H9 (cell line): ENCODE measurements around the gene EBP. TPM values are rescaled to one million over a fixed set of nuclear protein-coding genes. Genes with fewer than 3 reads are reported as not detected.

ENCODE experiments used
- DNase-seq: peaks from one replicate; pipeline ENCODE4 v3.0.0-alpha.2; 2017
- H2AFZ ChIP-seq: one replicate; pipeline ENCODE4 v1.6.1; 2013; ENCODE audit warnings: mild to moderate bottlenecking, low read length, control low read depth, moderate library complexity
- H2AK5ac ChIP-seq: 2 replicates; pipeline ENCODE4 v1.6.1; 2013; ENCODE audit warnings: low read length, control low read depth, mixed read lengths; ENCODE audit not compliant: insufficient read length
- H2BK120ac ChIP-seq: one replicate; pipeline ENCODE4 v1.6.1; 2013; ENCODE audit warnings: low read depth, mild to moderate bottlenecking, low read length, control low read depth, inconsistent platforms; ENCODE audit not compliant: poor library complexity, severe bottlenecking
- H2BK12ac ChIP-seq: 2 replicates; pipeline ENCODE4 v1.6.1; 2013; ENCODE audit warnings: low read length, control low read depth, mixed read lengths, low read depth; ENCODE audit not compliant: insufficient read length
- H2BK15ac ChIP-seq: 2 replicates; pipeline ENCODE4 v1.6.1; 2013; ENCODE audit warnings: low read depth, low read length, control low read depth
- H2BK20ac ChIP-seq: one replicate; pipeline ENCODE4 v1.6.1; 2013; ENCODE audit warnings: low read depth, mild to moderate bottlenecking, low read length, control low read depth, inconsistent platforms; ENCODE audit not compliant: poor library complexity, severe bottlenecking
- H2BK5ac ChIP-seq: 2 replicates; pipeline ENCODE4 v1.6.1; 2013; ENCODE audit warnings: low read length, control low read depth, mixed read lengths; ENCODE audit not compliant: insufficient read length
- H3K14ac ChIP-seq: 2 replicates; pipeline ENCODE4 v1.6.1; 2013; ENCODE audit warnings: low read length, control low read depth; ENCODE audit not compliant: insufficient read depth
- H3K18ac ChIP-seq: 2 replicates; pipeline ENCODE4 v1.6.1; 2013; ENCODE audit warnings: low read depth, mild to moderate bottlenecking, mixed read lengths, low read length, control low read depth; ENCODE audit not compliant: insufficient read length
- H3K23ac ChIP-seq: 2 replicates; pipeline ENCODE4 v1.6.1; 2013; ENCODE audit warnings: low read length, control low read depth, mixed read lengths, low read depth; ENCODE audit not compliant: insufficient read length
- H3K23me2 ChIP-seq: 2 replicates; pipeline ENCODE4 v1.6.1; 2013; ENCODE audit warnings: low read depth, mild to moderate bottlenecking, mixed read lengths, low read length, control low read depth; ENCODE audit not compliant: insufficient read length, poor library complexity, severe bottlenecking
- H3K27ac ChIP-seq: 2 replicates; pipeline ENCODE4 v1.5.1; 2013; ENCODE audit warnings: low read length, control low read depth, mixed read lengths, low read depth; ENCODE audit not compliant: insufficient read length
- H3K27me3 ChIP-seq: 2 replicates; pipeline ENCODE4 v1.6.1; 2013; ENCODE audit warnings: low read length, control low read depth, inconsistent platforms; ENCODE audit not compliant: insufficient read depth
- H3K4ac ChIP-seq: 2 replicates; pipeline ENCODE4 v1.6.1; 2013; ENCODE audit warnings: low read depth, mild to moderate bottlenecking, control low read depth, inconsistent platforms, low read length, moderate library complexity
- H3K4me1 ChIP-seq: 2 replicates; pipeline ENCODE4 v1.6.1; 2013; ENCODE audit warnings: low read length, control low read depth, inconsistent platforms; ENCODE audit not compliant: insufficient read depth
- H3K4me2 ChIP-seq: 2 replicates; pipeline ENCODE4 v1.6.1; 2013; ENCODE audit warnings: low read length, control low read depth, mixed read lengths; ENCODE audit not compliant: insufficient read length, insufficient read depth
- H3K56ac ChIP-seq: 2 replicates; pipeline ENCODE4 v1.6.1; 2013; ENCODE audit warnings: low read depth, mild to moderate bottlenecking, mixed read lengths, low read length, control low read depth; ENCODE audit not compliant: insufficient read length
- H3K79me1 ChIP-seq: 2 replicates; pipeline ENCODE4 v1.6.1; 2013; ENCODE audit warnings: low read depth, mild to moderate bottlenecking, moderate library complexity, low read length, control low read depth, inconsistent platforms; ENCODE audit not compliant: insufficient read depth, poor library complexity, severe bottlenecking
- H3K79me2 ChIP-seq: 2 replicates; pipeline ENCODE4 v1.6.1; 2013; ENCODE audit warnings: low read length, control low read depth, inconsistent platforms; ENCODE audit not compliant: insufficient read depth
- H3K9ac ChIP-seq: 2 replicates; pipeline ENCODE4 v1.6.1; 2013; ENCODE audit warnings: low read length, control low read depth, mixed read lengths; ENCODE audit not compliant: insufficient read length; ENCODE audit errors: extremely low read depth
- H3K9me3 ChIP-seq: one replicate; pipeline ENCODE4 v1.6.1; 2013; ENCODE audit warnings: low read depth, low read length, inconsistent platforms; ENCODE audit not compliant: control insufficient read depth
- H3T11ph ChIP-seq: one replicate; pipeline ENCODE4 v1.6.1; 2013; ENCODE audit warnings: mild to moderate bottlenecking, low read length, control low read depth, inconsistent platforms
- H4K20me1 ChIP-seq: one replicate; pipeline ENCODE4 v1.6.1; 2013; ENCODE audit not compliant: control insufficient read depth, insufficient read length, insufficient read depth
- H4K5ac ChIP-seq: 2 replicates; pipeline ENCODE4 v1.6.1; 2013; ENCODE audit warnings: low read depth, mild to moderate bottlenecking, mixed read lengths, low read length, control low read depth; ENCODE audit not compliant: insufficient read length
- H4K8ac ChIP-seq: replicated peaks from 2 replicates; pipeline ENCODE4 v1.6.1; 2013; ENCODE audit warnings: low read length, control low read depth, mixed read lengths, low read depth; ENCODE audit not compliant: insufficient read length
- H4K91ac ChIP-seq: 2 replicates; pipeline ENCODE4 v1.6.1; 2013; ENCODE audit warnings: low read depth, mild to moderate bottlenecking, moderate library complexity, mixed read lengths, low read length, control low read depth; ENCODE audit not compliant: insufficient read length
- H3K27ac Mint-ChIP-seq, 3 experiments: 2 replicates in 2 of 3; 3 replicates in 1 of 3; pipeline ENCODE4 v1.8.0; 2020 to 2021; ENCODE audit warnings: mixed read lengths in 3 of 3, mild to moderate bottlenecking in 1 of 3, moderate library complexity in 1 of 3
- H3K27me3 Mint-ChIP-seq: 2 replicates; pipeline ENCODE4 v1.8.0; 2021; ENCODE audit warnings: low read depth, mild to moderate bottlenecking, moderate library complexity, mixed read lengths
- H3K36me3 Mint-ChIP-seq, 3 experiments: 2 replicates in 2 of 3; 3 replicates in 1 of 3; pipeline ENCODE4 v1.8.0; 2020 to 2021; ENCODE audit warnings: low read depth in 3 of 3, mixed read lengths in 3 of 3; ENCODE audit not compliant: insufficient read depth in 1 of 3
- H3K4me1 Mint-ChIP-seq, 2 experiments: 2 replicates each; pipeline ENCODE4 v1.8.0; 2020; ENCODE audit warnings: mixed read lengths in 2 of 2
- H3K4me3 Mint-ChIP-seq, 2 experiments: 2 replicates in 1 of 2; 3 replicates in 1 of 2; pipeline ENCODE4 v1.8.0; 2020 to 2021; ENCODE audit warnings: mild to moderate bottlenecking in 2 of 2, mixed read lengths in 2 of 2, moderate library complexity in 1 of 2
- H3K9me3 Mint-ChIP-seq, 2 experiments: 2 replicates in 1 of 2; 3 replicates in 1 of 2; pipeline ENCODE4 v1.8.0; 2020; ENCODE audit warnings: mild to moderate bottlenecking in 2 of 2, mixed read lengths in 2 of 2, moderate library complexity in 1 of 2
- CTCF ChIP-seq: fragments of 200-600 bp; sonication (generic); conservative IDR thresholded peaks from 3 replicates; pipeline ENCODE4 v1.8.0; 2021; ENCODE audit warnings: antibody characterized with exemption, mild to moderate bottlenecking
- WGBS: extraction: QIAGEN DNeasy Blood & Tissue Kit; methylation state at CpG from one replicate; pipeline ENCODE4 v1.1.7; 2013; ENCODE audit warnings: missing lambda C conversion rate, low lambda C conversion rate, mixed read lengths; ENCODE audit not compliant: insufficient read length; ENCODE audit errors: extremely low coverage; 5-methylcytosine and 5-hydroxymethylcytosine counted together
- long read RNA-seq: library from polyadenylated mRNA; unstranded; transcript quantifications from one replicate; pipeline ENCODE4 v2.0.0, GENCODE V29; 2020
- total RNA-seq: library from RNA; stranded (reverse); gene quantifications from 2 replicates; pipeline ENCODE4 v1.2.1, GENCODE V29; 2021

EBP gene
- 117 and 124 TPM in 2 replicates for total RNA-seq
- long read RNA-seq, transcript EBP-206 (5 exons, 796 nt), result minor isoform, 15 of 261 reads
- long read RNA-seq, transcript EBP-205 (5 exons, 1,775 nt), result major isoform, 222 of 261 reads
- long read RNA-seq, partial matches to known transcripts, result 6 of 261 reads
- long read RNA-seq, other reads (novel, unspliced or antisense), result 15 of 261 reads

GRCh38 chrX:48521353-48522243, at the start of gene EBP:
Gene EBP (plus strand): TSS chrX:48521808. CDS start chrX:48523772, 1,964 bp downstream.
- Mint-ChIP-seq H3K27me3 (peaks cover 2% of the 10 kb centered on the region; the same call in 1 of the 2 replicates), H3K27ac (peak within 1 kb of the TSS; percentile 59 to 95 (median 93)), H3K36me3 (peaks cover 11 to 31% (median 22%) of the 10 kb centered on the region in 3 experiments), H3K4me1 (peaks cover 8 to 11% of the 10 kb centered on the region in 2 experiments; a peak in 3 of 4 replicates), H3K4me3 (peak within 1 kb of the TSS; percentile 83 to 92), H3K9me3 (peaks cover 43 to 61% of the 10 kb centered on the region in 2 experiments)
- no peak for TF ChIP-seq CTCF
- Histone ChIP-seq H3K4ac (no peak within 1 kb of the TSS), H2BK20ac (no peak within 1 kb of the TSS), H2BK120ac (no peak within 1 kb of the TSS), H3K56ac (no peak within 1 kb of the TSS), H3K27ac (peak within 1 kb of the TSS; percentile 34), H3T11ph (no peak within 1 kb of the TSS), H3K4me2 (peak within 1 kb of the TSS; percentile 71), H2AK5ac (no peak within 1 kb of the TSS), H3K9ac (peak within 1 kb of the TSS; percentile 84), H2BK12ac (no peak within 1 kb of the TSS), H3K79me1 (no peaks in the 10 kb centered on the region), H4K91ac (no peak within 1 kb of the TSS), H3K18ac (no peak within 1 kb of the TSS), H4K5ac (no peak within 1 kb of the TSS), H3K14ac (no peak within 1 kb of the TSS), H3K4me1 (no peaks in the 10 kb centered on the region), H2BK15ac (no peak within 1 kb of the TSS), H3K23ac (no peak within 1 kb of the TSS), H2BK5ac (no peak within 1 kb of the TSS), H2AFZ (no peak within 1 kb of the TSS), H3K9me3 (peaks cover 27% of the 10 kb centered on the region), H4K20me1 (no peaks in the 10 kb centered on the region), H3K23me2 (no peaks in the 10 kb centered on the region), H3K79me2 (no peaks in the 10 kb centered on the region; the same call in 1 of the 2 replicates), H3K27me3 (no peaks in the 10 kb centered on the region), H4K8ac (no peak within 1 kb of the TSS)
- no CpG with 5 or more reads among the region's 66 CpGs for WGBS
- DNase-seq, result peak; percentile 92
